ENCODE data around the gene DNAH10.

The DNAH10 gene

GRCh38 chr12:123790905-123791467, 28.9 kb downstream of the DNAH10 start:
- Histone ChIP-seq H3K4me3 (ENCODE audit: low read depth, low read length) (no peak overlapping the region), H3K4me1 (ENCODE audit: control insufficient read depth, insufficient read depth, low read length) (no peaks in the 10 kb centered on the region), H3K9me3 (ENCODE audit: control insufficient read depth, insufficient read depth, low read depth, low read length) (no peaks in the 10 kb centered on the region), H3K27ac (ENCODE audit: extremely low read depth, low read depth, low read length) (no peak overlapping the region), H3K36me3 (ENCODE audit: control insufficient read depth in 2 of 2, insufficient read depth in 1 of 2, low read length in 2 of 2) (no peaks in the 10 kb centered on the region)
- CTCF ChIA-PET = interaction anchor here (0.6 kb wide), 1 partner anchor 130 kb away, joined by 3 read pairs; no protein-coding TSS in a partner anchor
- peak; percentile 55 for TF ChIP-seq PRDM10 (tag by site-specific recombination; IDR thresholded peaks at IDR 0.05)
- TF ChIP-seq ZNF280C (tag by site-specific recombination; IDR thresholded peaks at IDR 0.05) = no peak
- TF ChIP-seq ZNF350 (tag by site-specific recombination; IDR thresholded peaks at IDR 0.05) = no peak
- no peak for TF ChIP-seq ZNF830 (tag by site-specific recombination; IDR thresholded peaks at IDR 0.05; ENCODE audit: low read depth)
- no peak for TF ChIP-seq ZNF248 (tag by site-specific recombination; IDR thresholded peaks at IDR 0.05)
- POLR2A ChIA-PET = interaction anchor here (1.7 kb wide), 1 partner anchor 79 kb away, joined by 5 read pairs; the partner anchor contains the start of gene ATP6V0A2

GRCh38 chr12:123794027-123794426, 31.9 kb downstream of the DNAH10 start:
- Histone ChIP-seq H3K27ac (ENCODE audit: extremely low read depth, low read depth, low read length) (no peak overlapping the region), H3K4me1 (ENCODE audit: control insufficient read depth, insufficient read depth, low read length) (no peaks in the 10 kb centered on the region), H3K9me3 (ENCODE audit: control insufficient read depth, insufficient read depth, low read depth, low read length) (no peaks in the 10 kb centered on the region), H3K4me3 (ENCODE audit: low read depth, low read length) (no peak overlapping the region), H3K36me3 (ENCODE audit: control insufficient read depth in 2 of 2, insufficient read depth in 1 of 2, low read length in 2 of 2) (no peaks in the 10 kb centered on the region)
- TF ChIP-seq ZNF623 (tag by site-specific recombination; IDR thresholded peaks at IDR 0.05) (no peak), ZNF19 (tag by site-specific recombination; IDR thresholded peaks at IDR 0.05; ENCODE audit: low read depth) (no peak), REPIN1 (tag by site-specific recombination; IDR thresholded peaks at IDR 0.05; ENCODE audit: low read depth) (no peak), INSM2 (tag by site-specific recombination; IDR thresholded peaks at IDR 0.05) (no peak), PBX3 (CRISPR knock-in tag; IDR thresholded peaks at IDR 0.05) (no peak), ZNF214 (tag by site-specific recombination; IDR thresholded peaks at IDR 0.05; ENCODE audit: borderline replicate concordance) (no peak), ZNF549 (tag by site-specific recombination; IDR thresholded peaks at IDR 0.05) (no peak), TCF7L2 (IDR thresholded peaks at IDR 0.05; ENCODE audit: borderline replicate concordance, low read depth, low read length) (no peak)
- CTCF ChIA-PET = no interaction called here
- POLR2A ChIA-PET = no interaction called here
